ENCODE measurements around the gene LHPP.

The LHPP gene

DNA sequence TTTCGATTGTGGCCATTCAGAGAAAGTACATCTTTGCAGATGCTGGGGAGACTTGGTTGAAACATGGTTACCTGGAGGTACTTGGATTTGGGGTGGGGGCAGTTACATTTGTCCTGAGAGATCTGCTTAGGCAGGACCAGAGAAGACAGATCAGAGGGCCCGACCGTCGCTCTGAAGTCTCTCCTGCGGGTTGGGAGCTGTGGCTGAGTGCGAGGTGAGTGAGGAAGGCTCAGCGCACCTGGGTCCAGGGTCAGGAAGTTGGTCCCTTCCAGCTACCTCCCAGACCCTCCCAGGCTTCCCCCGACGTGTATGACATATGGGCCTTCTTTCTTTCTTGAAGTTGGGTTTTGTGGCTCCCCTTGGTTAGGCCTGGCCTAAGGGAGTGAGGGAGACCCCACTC, 56.3 kb downstream of the LHPP start:
- no peaks in the 10 kb centered on the region for H3K9me3 ChIP-seq (ENCODE audit: low read length)
- H3K27ac ChIP-seq (ENCODE audit: low read depth, low read length, poor library complexity, severe bottlenecking): no peak overlapping the region
- TF ChIP-seq EZH2 (IDR thresholded peaks at IDR 0.05; ENCODE audit: borderline replicate concordance, low read length) (no peak), CTCF (IDR thresholded peaks at IDR 0.05; ENCODE audit: low read length) (no peak)
- no peaks in the 10 kb centered on the region for H4K20me1 ChIP-seq (ENCODE audit: insufficient read depth, low read length)
- peaks cover 2% of the 10 kb centered on the region; the same call in 1 of the 2 replicates for H3K27me3 ChIP-seq (ENCODE audit: insufficient read depth, low read length)
- no peak overlapping the region for H3K4me2 ChIP-seq (ENCODE audit: low read length)
- H3K9ac ChIP-seq (ENCODE audit: low read length): no peak overlapping the region
- H3K4me3 ChIP-seq (ENCODE audit: low read depth, low read length, poor library complexity, severe bottlenecking): no peak overlapping the region
- H3F3A ChIP-seq (ENCODE audit: insufficient read depth, low read length): no peaks in the 10 kb centered on the region
- H3K4me1 ChIP-seq (ENCODE audit: insufficient read depth, low read length, severe bottlenecking): peaks cover 4% of the 10 kb centered on the region
- no peaks in the 10 kb centered on the region for H3K36me3 ChIP-seq (ENCODE audit: insufficient read depth, low read length)
- no peaks in the 10 kb centered on the region for H3K9me2 ChIP-seq (ENCODE audit: low read depth, low read length)
- no peak overlapping the region for H2AFZ ChIP-seq (ENCODE audit: low read length)
- no peaks in the 10 kb centered on the region for H3K79me2 ChIP-seq (ENCODE audit: insufficient read depth, low read length)

GRCh38 chr10:124518366-124518765, 56.7 kb downstream of the LHPP start:
- Histone ChIP-seq H3K9ac (ENCODE audit: low read length) (no peak overlapping the region), H3K79me2 (ENCODE audit: insufficient read depth, low read length) (no peaks in the 10 kb centered on the region), H4K20me1 (ENCODE audit: insufficient read depth, low read length) (no peaks in the 10 kb centered on the region), H3K9me3 (ENCODE audit: low read length) (no peaks in the 10 kb centered on the region), H3K4me1 (ENCODE audit: insufficient read depth, low read length, severe bottlenecking) (peaks cover 8% of the 10 kb centered on the region), H3K9me2 (ENCODE audit: low read depth, low read length) (no peaks in the 10 kb centered on the region), H3K36me3 (ENCODE audit: insufficient read depth, low read length) (no peaks in the 10 kb centered on the region), H3K4me2 (ENCODE audit: low read length) (no peak overlapping the region), H3F3A (ENCODE audit: insufficient read depth, low read length) (no peaks in the 10 kb centered on the region), H2AFZ (ENCODE audit: low read length) (no peak overlapping the region), H3K4me3 (ENCODE audit: low read depth, low read length, poor library complexity, severe bottlenecking) (no peak overlapping the region), H3K27me3 (ENCODE audit: insufficient read depth, low read length) (peaks cover 4% of the 10 kb centered on the region; the same call in 1 of the 2 replicates), H3K27ac (ENCODE audit: low read depth, low read length, poor library complexity, severe bottlenecking) (no peak overlapping the region)
- TF ChIP-seq EZH2 (IDR thresholded peaks at IDR 0.05; ENCODE audit: borderline replicate concordance, low read length): no peak
- TF ChIP-seq CTCF (IDR thresholded peaks at IDR 0.05; ENCODE audit: low read length): no peak

GRCh38 chr10:124520558-124521428, 59.2 kb downstream of the LHPP start:
- Histone ChIP-seq H3K4me3 (ENCODE audit: low read depth, low read length, poor library complexity, severe bottlenecking) (no peak overlapping the region), H3K9me3 (ENCODE audit: low read length) (no peaks in the 10 kb centered on the region), H3K27me3 (ENCODE audit: insufficient read depth, low read length) (peaks cover 10% of the 10 kb centered on the region; the same call in 1 of the 2 replicates), H3K36me3 (ENCODE audit: insufficient read depth, low read length) (no peaks in the 10 kb centered on the region), H3K4me1 (ENCODE audit: insufficient read depth, low read length, severe bottlenecking) (peaks cover 11% of the 10 kb centered on the region), H3K79me2 (ENCODE audit: insufficient read depth, low read length) (no peaks in the 10 kb centered on the region), H3F3A (ENCODE audit: insufficient read depth, low read length) (no peaks in the 10 kb centered on the region), H3K9me2 (ENCODE audit: low read depth, low read length) (no peaks in the 10 kb centered on the region), H2AFZ (ENCODE audit: low read length) (no peak overlapping the region), H4K20me1 (ENCODE audit: insufficient read depth, low read length) (no peaks in the 10 kb centered on the region), H3K27ac (ENCODE audit: low read depth, low read length, poor library complexity, severe bottlenecking) (no peak overlapping the region), H3K9ac (ENCODE audit: low read length) (no peak overlapping the region), H3K4me2 (ENCODE audit: low read length) (no peak overlapping the region)
- TF ChIP-seq CTCF (IDR thresholded peaks at IDR 0.05; ENCODE audit: low read length): no peak
- no peak for TF ChIP-seq EZH2 (IDR thresholded peaks at IDR 0.05; ENCODE audit: borderline replicate concordance, low read length)
